Activated B cell treated with CpG ODN at 0.5 μM for 24 hours (primary cell): ENCODE data around the gene MAP3K14. TPM values are rescaled to one million over a fixed set of nuclear protein-coding genes. Genes with fewer than 3 reads are reported as not detected.

Source experiments
- ATAC-seq: fragments of 200-7000 bp; cut with Tn5 transposase; one replicate; pipeline ENCODE4 v1.10.0; 2021; ENCODE audit warnings: low read depth, mild to moderate bottlenecking, moderate library complexity
- CTCF ChIA-PET: fragments of 350-600 bp; sonication (Branson Sonifier 250); formaldehyde crosslinking; loops from one replicate; lab custom pipeline; 2021; ENCODE audit warnings: antibody characterized with exemption; lab: Charles Lee
- POLR2A ChIA-PET: fragments of 350-600 bp; sonication (Branson Sonifier 250); formaldehyde crosslinking; loops from one replicate; lab custom pipeline; 2021; ENCODE audit warnings: antibody characterized with exemption; lab: Charles Lee
- DNase-seq: peaks from one replicate; pipeline ENCODE4 v3.0.0; 2022
- H3K27ac Mint-ChIP-seq: one replicate; pipeline ENCODE4 v1.8.0; 2020; ENCODE audit warnings: mixed read lengths
- H3K27me3 Mint-ChIP-seq: one replicate; pipeline ENCODE4 v1.8.0; 2021; ENCODE audit warnings: mixed read lengths
- H3K36me3 Mint-ChIP-seq: one replicate; pipeline ENCODE4 v1.8.0; 2021; ENCODE audit warnings: low read depth, mixed read lengths
- H3K4me1 Mint-ChIP-seq: one replicate; pipeline ENCODE4 v1.8.0; 2021; ENCODE audit warnings: mixed read lengths
- H3K4me3 Mint-ChIP-seq: one replicate; pipeline ENCODE4 v1.8.0; 2020; ENCODE audit warnings: mild to moderate bottlenecking, mixed read lengths
- H3K9me3 Mint-ChIP-seq: one replicate; pipeline ENCODE4 v1.8.0; 2020; ENCODE audit warnings: mixed read lengths
- intact Hi-C: fragments of 100-400 bp; cut with micrococcal nuclease; formaldehyde crosslinking; loops from one replicate; pipeline ENCODE4 v1.15.1; 2024
- total RNA-seq: library from RNA; stranded (reverse); gene quantifications from 2 replicates; pipeline ENCODE4 v1.2.3, GENCODE V29; 2022
- TF ChIP-seq, protein P1 (sequence below): fragments of 200-600 bp; IDR thresholded peaks from one replicate; pipeline ENCODE4 v1.8.0; 2022; ENCODE audit warnings: antibody characterized with exemption, mild to moderate bottlenecking

MAP3K14 gene
- total RNA-seq, 1 donor from 2014 or later, result 88.6 TPM

DNA sequence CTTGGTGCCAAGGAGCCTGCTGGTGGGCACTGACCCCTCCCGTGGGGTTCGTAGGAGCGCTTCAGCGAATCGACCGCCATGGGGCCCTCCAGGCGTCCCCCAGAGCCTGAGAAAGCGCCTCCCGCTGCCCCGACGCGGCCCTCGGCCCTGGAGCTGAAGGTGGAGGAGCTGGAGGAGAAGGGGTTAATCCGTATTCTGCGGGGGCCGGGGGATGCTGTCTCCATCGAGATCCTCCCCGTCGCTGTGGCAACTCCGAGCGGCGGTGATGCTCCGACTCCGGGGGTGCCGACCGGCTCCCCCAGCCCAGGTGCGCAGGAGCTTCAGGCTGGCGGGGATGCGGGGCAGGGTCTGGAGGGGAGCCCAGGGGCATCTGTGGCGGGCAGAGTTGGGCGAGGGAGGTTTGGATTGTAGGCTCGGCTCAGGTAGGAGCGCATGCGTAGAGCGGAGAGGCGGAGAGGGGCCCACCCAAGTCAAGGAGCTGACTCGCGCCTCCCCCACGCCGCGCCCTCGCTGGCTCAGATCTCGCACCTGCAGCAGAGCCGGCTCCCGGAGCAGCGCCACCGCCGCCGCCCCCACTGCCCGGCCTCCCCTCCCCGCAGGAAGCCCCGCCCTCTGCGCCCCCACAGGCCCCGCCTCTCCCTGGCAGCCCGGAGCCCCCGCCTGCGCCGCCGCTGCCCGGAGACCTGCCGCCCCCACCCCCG lies 75.3 kb downstream of the MAP3K14 start:
- POLR2A ChIA-PET, result interaction anchor here (0.5 to 1.5 kb wide), 6 partner anchors 10 to 142 kb away, joined by 3 to 5 read pairs (median 4); partner anchors contain the start of gene FMNL1
- H3K27me3 Mint-ChIP-seq, result no peaks in the 10 kb centered on the region
- H3K4me1 Mint-ChIP-seq, result peaks cover 8% of the 10 kb centered on the region
- H3K36me3 Mint-ChIP-seq, result peaks cover 87% of the 10 kb centered on the region
- DNase-seq (no peak), ATAC-seq (no peak)
- CTCF ChIA-PET, result no interaction called here
- no peak overlapping the region for H3K27ac Mint-ChIP-seq
- TF ChIP-seq, protein P1, sequence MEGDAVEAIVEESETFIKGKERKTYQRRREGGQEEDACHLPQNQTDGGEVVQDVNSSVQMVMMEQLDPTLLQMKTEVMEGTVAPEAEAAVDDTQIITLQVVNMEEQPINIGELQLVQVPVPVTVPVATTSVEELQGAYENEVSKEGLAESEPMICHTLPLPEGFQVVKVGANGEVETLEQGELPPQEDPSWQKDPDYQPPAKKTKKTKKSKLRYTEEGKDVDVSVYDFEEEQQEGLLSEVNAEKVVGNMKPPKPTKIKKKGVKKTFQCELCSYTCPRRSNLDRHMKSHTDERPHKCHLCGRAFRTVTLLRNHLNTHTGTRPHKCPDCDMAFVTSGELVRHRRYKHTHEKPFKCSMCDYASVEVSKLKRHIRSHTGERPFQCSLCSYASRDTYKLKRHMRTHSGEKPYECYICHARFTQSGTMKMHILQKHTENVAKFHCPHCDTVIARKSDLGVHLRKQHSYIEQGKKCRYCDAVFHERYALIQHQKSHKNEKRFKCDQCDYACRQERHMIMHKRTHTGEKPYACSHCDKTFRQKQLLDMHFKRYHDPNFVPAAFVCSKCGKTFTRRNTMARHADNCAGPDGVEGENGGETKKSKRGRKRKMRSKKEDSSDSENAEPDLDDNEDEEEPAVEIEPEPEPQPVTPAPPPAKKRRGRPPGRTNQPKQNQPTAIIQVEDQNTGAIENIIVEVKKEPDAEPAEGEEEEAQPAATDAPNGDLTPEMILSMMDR, result no peak
- H3K4me3 Mint-ChIP-seq, result no peak overlapping the region
- H3K9me3 Mint-ChIP-seq, result no peaks in the 10 kb centered on the region
- intact Hi-C loops, result no loop called here

- ATAC-seq (no peak), DNase-seq (no peak)
- no peaks in the 10 kb centered on the region for H3K9me3 Mint-ChIP-seq
- H3K4me1 Mint-ChIP-seq, result peaks cover 2% of the 10 kb centered on the region
- ChIA-PET POLR2A (interaction anchor here (0.5 to 1.5 kb wide), 5 partner anchors 12 to 143 kb away, joined by 3 to 5 read pairs (median 4); partner anchors contain the start of gene FMNL1), CTCF (no interaction called here)
- TF ChIP-seq, protein P1, result no peak
- no peak overlapping the region for H3K4me3 Mint-ChIP-seq
- peaks cover 87% of the 10 kb centered on the region for H3K36me3 Mint-ChIP-seq
- no peaks in the 10 kb centered on the region for H3K27me3 Mint-ChIP-seq
- intact Hi-C loops, result no loop called here
- no peak overlapping the region for H3K27ac Mint-ChIP-seq
Observed at GRCh38 chr17:45240905-45241327, 75.9 kb downstream of the MAP3K14 start.

GRCh38 chr17:45238155-45238774 lies 78.6 kb downstream of the MAP3K14 start:
- Mint-ChIP-seq H3K27me3 (no peaks in the 10 kb centered on the region), H3K27ac (peak overlapping the region; percentile 35), H3K9me3 (no peaks in the 10 kb centered on the region), H3K36me3 (peaks cover 85% of the 10 kb centered on the region), H3K4me1 (peaks cover 26% of the 10 kb centered on the region), H3K4me3 (no peak overlapping the region)
- POLR2A ChIA-PET, result interaction anchor here (0.9 to 12.5 kb wide), 2 partner anchors 16 to 23 kb away, joined by 6 to 378 read pairs; partner anchors contain the start of gene FMNL1
- intact Hi-C loops, result no loop called here
- ATAC-seq (no peak), DNase-seq (no peak)
- TF ChIP-seq, protein P1, result no peak
- CTCF ChIA-PET, result interaction anchor here (4.7 kb wide), 1 partner anchor 17 kb away, joined by 203 read pairs; the partner anchor contains the start of gene FMNL1

GRCh38 chr17:45237686-45238085 lies 79.1 kb downstream of the MAP3K14 start:
- intact Hi-C loops, result no loop called here
- DNase-seq, result no peak
- ATAC-seq, result no peak
- Mint-ChIP-seq H3K4me3 (no peak overlapping the region), H3K27me3 (no peaks in the 10 kb centered on the region), H3K27ac (peak overlapping the region; percentile 35), H3K9me3 (no peaks in the 10 kb centered on the region), H3K36me3 (peaks cover 85% of the 10 kb centered on the region), H3K4me1 (peaks cover 31% of the 10 kb centered on the region)
- CTCF ChIA-PET, result interaction anchor here (4.7 kb wide), 1 partner anchor 16 kb away, joined by 203 read pairs; the partner anchor contains the start of gene FMNL1
- TF ChIP-seq, protein P1, result no peak
- POLR2A ChIA-PET, result interaction anchor here (12.5 kb wide), 1 partner anchor 16 kb away, joined by 378 read pairs; the partner anchor contains the start of gene FMNL1

DNA sequence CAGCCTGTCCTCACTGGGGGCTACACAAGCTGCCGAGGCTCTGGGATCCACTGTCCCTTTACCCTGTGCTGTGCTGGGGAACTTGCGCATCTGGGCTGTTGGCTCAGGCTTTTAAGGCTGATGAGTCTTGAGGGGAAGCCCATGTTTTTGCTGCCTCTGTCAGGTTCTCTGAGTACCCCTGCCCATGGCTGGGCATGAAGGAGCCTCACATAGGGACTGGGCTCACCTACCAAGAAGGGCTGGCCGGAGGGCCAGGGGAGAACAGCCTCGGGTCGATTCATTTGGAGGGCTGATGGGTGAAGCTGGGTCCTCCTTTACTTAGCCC lies 80.6 kb downstream of the MAP3K14 start:
- H3K9me3 Mint-ChIP-seq, result no peaks in the 10 kb centered on the region
- POLR2A ChIA-PET, result interaction anchor here (1.3 to 12.5 kb wide), 3 partner anchors 12 to 81 kb away, joined by 4 to 378 read pairs (median 16); partner anchors contain the start of genes FMNL1 and MAP3K14
- no peak for DNase-seq
- intact Hi-C loops, result no loop called here
- CTCF ChIA-PET, result interaction anchor here (0.6 to 4.7 kb wide), 7 partner anchors 10 to 157 kb away, joined by 3 to 203 read pairs (median 4); partner anchors contain the start of gene FMNL1
- H3K27me3 Mint-ChIP-seq, result no peaks in the 10 kb centered on the region
- H3K27ac Mint-ChIP-seq, result no peak overlapping the region
- H3K4me3 Mint-ChIP-seq, result no peak overlapping the region
- TF ChIP-seq, protein P1, result no peak
- H3K4me1 Mint-ChIP-seq, result peaks cover 44% of the 10 kb centered on the region
- no peak for ATAC-seq
- peaks cover 87% of the 10 kb centered on the region for H3K36me3 Mint-ChIP-seq
